Neural cell (in vitro differentiated cells): ENCODE results near the gene MAML3. TPM values are rescaled to one million over a fixed set of nuclear protein-coding genes. Genes with fewer than 3 reads are reported as not detected.

Source experiments
- H2AFZ ChIP-seq: fragments of 200-600, 300-800 bp; sonication (generic), shearing (Covaris generic); 2 replicates; pipeline ENCODE4 v1.6.0; 2014; ENCODE audit warnings: low read depth, mild to moderate bottlenecking, antibody characterized with exemption, low read length, moderate library complexity
- H3F3A ChIP-seq: fragments of 200-600 bp; shearing (Covaris generic); 2 replicates; pipeline ENCODE4 v1.6.1; 2016; ENCODE audit warnings: mild to moderate bottlenecking, moderate library complexity, mixed read lengths, antibody characterized with exemption, low read length; ENCODE audit not compliant: insufficient read depth, poor library complexity, severe bottlenecking
- H3K27ac ChIP-seq: fragments of 200-600, 300-800 bp; sonication (generic), shearing (Covaris generic); 2 replicates; pipeline ENCODE4 v1.5.1; 2014; ENCODE audit warnings: mild to moderate bottlenecking, low read length, moderate library complexity
- H3K27me3 ChIP-seq: fragments of 300-800, 200-600 bp; sonication (generic), shearing (Covaris generic); 2 replicates; pipeline ENCODE4 v1.6.0; 2014; ENCODE audit warnings: mild to moderate bottlenecking, low read depth, low read length, moderate library complexity; ENCODE audit not compliant: insufficient read depth
- H3K36me3 ChIP-seq: fragments of 300-800, 200-600 bp; sonication (generic), shearing (Covaris generic); 2 replicates; pipeline ENCODE4 v1.5.1; 2014; ENCODE audit warnings: mild to moderate bottlenecking, antibody characterized with exemption, low read length, moderate library complexity; ENCODE audit not compliant: insufficient read depth
- H3K4me2 ChIP-seq: fragments of 300-800, 200-600 bp; sonication (generic), shearing (Covaris generic); 2 replicates; pipeline ENCODE4 v1.6.0; 2014; ENCODE audit warnings: mild to moderate bottlenecking, low read length
- H3K4me3 ChIP-seq: fragments of 300-800, 200-600 bp; sonication (generic), shearing (Covaris generic); 2 replicates; pipeline ENCODE4 v1.5.1; 2014; ENCODE audit warnings: mild to moderate bottlenecking, low read length, moderate library complexity
- H3K79me2 ChIP-seq: fragments of 200-600 bp; shearing (Covaris generic); replicated peaks from 2 replicates; pipeline ENCODE4 v1.6.0; 2014; ENCODE audit warnings: mild to moderate bottlenecking, low read length, moderate library complexity; ENCODE audit not compliant: insufficient read depth
- H3K9ac ChIP-seq: fragments of 300-800, 200-600 bp; sonication (generic), shearing (Covaris generic); 2 replicates; pipeline ENCODE4 v1.6.1; 2016; ENCODE audit warnings: mild to moderate bottlenecking, low read length, mixed read lengths
- H3K9me2 ChIP-seq: fragments of 200-600 bp; shearing (Covaris generic); 2 replicates; pipeline ENCODE4 v1.6.1; 2016; ENCODE audit warnings: mild to moderate bottlenecking, low read length, mixed read lengths; ENCODE audit not compliant: insufficient read depth
- H3K9me3 ChIP-seq: fragments of 200-600, 300-800 bp; sonication (generic), shearing (Covaris generic); 2 replicates; pipeline ENCODE4 v1.6.1; 2016; ENCODE audit warnings: mild to moderate bottlenecking, mixed run types, low read length, moderate library complexity, mixed read lengths
- H4K20me1 ChIP-seq: fragments of 200-600 bp; shearing (Covaris generic); 2 replicates; pipeline ENCODE4 v1.6.1; 2016; ENCODE audit warnings: mild to moderate bottlenecking, mixed run types; ENCODE audit not compliant: insufficient read depth
- CTCF ChIP-seq: fragments of 450-650 bp; IDR thresholded peaks from 2 replicates; pipeline ENCODE4 v1.5.1; 2014; ENCODE audit warnings: antibody characterized with exemption, mild to moderate bottlenecking, moderate library complexity; ENCODE audit not compliant: poor library complexity, severe bottlenecking
- EP300 ChIP-seq: fragments of 450-650 bp; conservative IDR thresholded peaks from 2 replicates; pipeline ENCODE4 v1.6.1; 2014; ENCODE audit warnings: antibody characterized with exemption, mild to moderate bottlenecking, moderate library complexity; ENCODE audit not compliant: poor library complexity, severe bottlenecking
- EZH2 ChIP-seq: fragments of 200-600, 300-800 bp; shearing (Covaris generic), sonication (generic); IDR thresholded peaks from 2 replicates; pipeline ENCODE4 v1.6.1; 2014; ENCODE audit warnings: antibody characterized with exemption, low read length, borderline replicate concordance, mild to moderate bottlenecking; ENCODE audit not compliant: insufficient read depth, poor library complexity, severe bottlenecking
- MXI1 ChIP-seq: fragments of 450-650 bp; conservative IDR thresholded peaks from 2 replicates; pipeline ENCODE4 v1.6.1; 2014; ENCODE audit warnings: antibody characterized with exemption, mild to moderate bottlenecking; ENCODE audit not compliant: poor library complexity, severe bottlenecking
- POLR2AphosphoS5 ChIP-seq: IDR thresholded peaks from 2 replicates; pipeline ENCODE4 v1.6.1; 2012
- RAD21 ChIP-seq: fragments of 450-650 bp; conservative IDR thresholded peaks from 2 replicates; pipeline ENCODE4 v1.6.1; 2014; ENCODE audit warnings: antibody characterized with exemption, mild to moderate bottlenecking, moderate library complexity
- REST ChIP-seq: IDR thresholded peaks from 2 replicates; pipeline ENCODE4 v1.6.1; 2012; ENCODE audit warnings: borderline replicate concordance
- SMC3 ChIP-seq: fragments of 450-650 bp; conservative IDR thresholded peaks from 2 replicates; pipeline ENCODE4 v1.6.1; 2014; ENCODE audit warnings: antibody characterized with exemption, mild to moderate bottlenecking, moderate library complexity; ENCODE audit not compliant: poor library complexity
- TAF1 ChIP-seq: IDR thresholded peaks from 2 replicates; pipeline ENCODE4 v1.6.1; 2012; ENCODE audit warnings: low read depth
- polyA plus RNA-seq: library from polyadenylated mRNA; depleted of rRNA; stranded (reverse); fragments of >200 nt; gene quantifications from 2 replicates; pipeline ENCODE4 v1.2.3, GENCODE V29; 2014

The MAML3 gene
- polyA plus RNA-seq, 1 donor from 2014 or later = 10.2 TPM

DNA sequence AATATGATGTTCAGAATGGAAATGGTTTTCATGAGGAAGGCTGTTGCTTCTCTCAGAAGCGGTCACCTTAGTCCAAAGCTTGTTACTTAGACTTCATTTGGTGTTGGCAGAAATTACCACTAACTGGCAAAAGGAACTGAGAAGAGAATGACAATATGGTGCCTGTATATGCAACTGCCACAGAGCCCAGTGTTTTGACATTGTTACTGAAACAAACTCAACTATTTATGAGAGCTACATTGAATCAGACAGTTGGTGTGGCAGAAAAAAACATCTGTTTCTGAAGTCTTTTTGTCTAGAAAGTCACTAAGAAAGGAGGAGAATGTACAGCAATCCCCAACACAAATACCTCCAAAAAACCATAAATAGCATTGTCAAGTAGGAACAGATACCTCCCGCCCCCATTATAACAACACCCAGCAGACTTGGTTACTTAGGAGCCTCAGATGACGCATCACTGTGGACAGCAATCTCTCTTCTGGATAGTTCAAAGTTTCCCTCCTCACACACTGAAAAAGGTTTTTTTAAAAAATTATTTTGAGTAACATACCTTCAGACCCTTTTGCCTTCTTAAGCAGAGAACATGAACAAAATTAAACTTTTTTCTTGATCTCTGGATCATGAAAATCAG lies 92.2 kb downstream of the MAML3 start:
- TF ChIP-seq POLR2AphosphoS5 (no peak), TAF1 (no peak), MXI1 (no peak), EP300 (no peak), RAD21 (no peak), REST (no peak), SMC3 (no peak), EZH2 (no peak), CTCF (no peak)
- H3K9me3 ChIP-seq = no peaks in the 10 kb centered on the region
- H3F3A ChIP-seq = peaks cover 3% of the 10 kb centered on the region
- H3K36me3 ChIP-seq = no peaks in the 10 kb centered on the region
- H3K9ac ChIP-seq = no peak overlapping the region
- H3K9me2 ChIP-seq = no peaks in the 10 kb centered on the region
- H3K27me3 ChIP-seq = no peaks in the 10 kb centered on the region
- no peak overlapping the region for H3K4me3 ChIP-seq
- H2AFZ ChIP-seq = no peak overlapping the region
- no peaks in the 10 kb centered on the region for H4K20me1 ChIP-seq
- H3K79me2 ChIP-seq = peaks cover 26% of the 10 kb centered on the region
- H3K27ac ChIP-seq = no peak overlapping the region
- no peak overlapping the region for H3K4me2 ChIP-seq

- Histone ChIP-seq H4K20me1 (no peaks in the 10 kb centered on the region), H3K27me3 (no peaks in the 10 kb centered on the region), H3K9me2 (no peaks in the 10 kb centered on the region), H3F3A (peaks cover 3% of the 10 kb centered on the region), H3K27ac (no peak overlapping the region), H3K4me3 (no peak overlapping the region), H3K4me2 (no peak overlapping the region), H3K36me3 (no peaks in the 10 kb centered on the region), H2AFZ (no peak overlapping the region), H3K79me2 (peaks cover 23% of the 10 kb centered on the region), H3K9me3 (no peaks in the 10 kb centered on the region), H3K9ac (no peak overlapping the region)
- TF ChIP-seq POLR2AphosphoS5 = no peak
- TF ChIP-seq EZH2 = no peak
- no peak for TF ChIP-seq REST
- TF ChIP-seq MXI1 = no peak
- no peak for TF ChIP-seq SMC3
- TF ChIP-seq EP300 = no peak
- no peak for TF ChIP-seq TAF1
- TF ChIP-seq CTCF = no peak
- no peak for TF ChIP-seq RAD21
Measured at GRCh38 chr4:140061194-140061593, 92.8 kb downstream of the MAML3 start.
